Stimulated activated CD4-positive, alpha-beta T cell treated with anti-CD3 and anti-CD28 coated beads, Interleukin-15, amount 100 ng/mL, for 1 hour (primary cell): ENCODE data around the gene CPEB2.
A peak's percentile ranks its signal among the peaks of the same experiment; 100 is the strongest.

ENCODE experiments used
- DNase-seq, 2 donors: peaks; one replicate each; pipeline ENCODE4 v3.0.0-alpha.2; 2020; ENCODE audit warnings: low read depth in 1 of 2, low spot score in 1 of 2

CPEB2 gene

GRCh38 chr4:15001869-15002658 is at the start of gene CPEB2:
CPEB2 (plus strand) TSS chr4:15002481; CDS start chr4:15002674, 193 bp downstream.
- peak; percentile 84 to 86 for DNase-seq

DNA sequence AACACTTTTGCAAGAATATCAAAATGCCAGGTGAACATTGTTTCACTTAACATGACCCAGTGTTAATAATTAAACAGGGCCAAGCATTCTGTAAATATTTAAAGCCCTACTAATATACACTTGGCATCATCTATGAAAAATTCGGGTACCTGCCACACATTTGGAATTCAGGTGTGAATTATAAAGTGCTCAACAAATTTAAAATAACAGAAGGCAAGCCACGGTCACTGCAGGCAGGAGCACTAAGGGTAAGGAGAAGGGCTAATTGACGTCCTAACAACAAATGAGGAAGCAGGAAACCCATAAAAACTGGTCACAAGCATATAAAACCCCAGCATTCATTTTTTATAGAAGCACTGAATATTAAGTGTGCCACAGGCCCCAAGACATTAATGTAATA is 43.8 kb upstream of the CPEB2 start:
- no peak for DNase-seq

DNA sequence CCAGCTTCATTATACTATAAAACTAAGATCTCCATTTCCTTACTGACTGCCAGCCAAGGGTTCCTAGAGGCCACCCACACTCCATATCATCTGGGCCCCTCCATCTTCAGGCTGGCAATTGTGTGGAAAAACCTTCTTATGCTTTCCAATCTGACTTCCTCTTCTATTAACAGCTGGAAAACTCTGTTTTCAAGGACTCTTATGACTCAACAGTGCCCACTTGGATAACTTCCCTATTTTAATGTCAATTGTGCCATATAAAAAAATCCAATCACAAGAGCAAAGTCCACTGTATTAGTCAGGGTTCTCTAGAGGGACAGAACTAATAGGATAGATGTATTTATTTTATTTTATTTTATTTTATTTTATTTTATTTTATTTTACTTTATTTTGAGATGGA is 41.0 kb upstream of the CPEB2 start:
- DNase-seq = no peak

GRCh38 chr4:14965071-14965470 is 37.2 kb upstream of the CPEB2 start:
- DNase-seq = no peak

DNA sequence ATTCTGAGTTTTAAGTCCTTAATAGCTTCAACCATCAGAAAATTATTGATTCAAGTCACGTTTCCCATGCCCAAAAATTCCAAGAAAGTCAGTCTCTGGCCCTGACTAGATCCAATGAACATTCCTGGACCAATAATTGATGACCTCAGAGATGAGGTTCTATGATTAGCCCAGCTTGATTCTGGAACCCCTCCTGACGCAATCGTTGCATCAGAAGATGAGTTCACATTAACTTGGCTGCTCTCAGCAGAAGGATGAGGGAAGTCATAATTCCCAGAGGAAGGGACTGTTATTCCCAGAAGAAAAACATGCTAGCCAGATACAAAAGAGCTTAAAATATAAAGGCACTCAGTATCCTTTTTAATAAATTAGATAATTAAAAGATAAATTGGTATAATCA is 34.3 kb upstream of the CPEB2 start:
- DNase-seq = no peak

GRCh38 chr4:14977830-14978229 is 24.5 kb upstream of the CPEB2 start:
- no peak for DNase-seq

DNA sequence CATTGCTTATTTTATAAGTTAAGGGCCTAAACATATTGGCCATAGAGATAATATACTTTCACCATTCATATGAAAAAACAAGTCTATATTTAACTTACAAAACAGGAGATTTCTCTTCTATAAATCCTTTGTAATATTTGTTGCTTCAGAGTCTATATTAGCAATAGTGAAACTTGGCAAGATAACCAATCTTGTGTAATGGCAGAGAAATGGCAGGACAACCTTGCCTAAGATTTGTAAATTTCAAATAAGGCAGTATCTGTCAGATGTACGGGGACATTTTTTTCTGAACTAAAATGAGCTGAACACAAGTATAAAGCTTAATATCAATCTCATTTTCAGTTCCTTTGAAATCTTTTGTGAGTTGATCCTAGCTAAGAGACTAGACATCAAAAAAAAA is 17.8 kb upstream of the CPEB2 start:
- DNase-seq = no peak

- DNase-seq = no peak
Measured at GRCh38 chr4:14985161-14985560, 17.1 kb upstream of the CPEB2 start.

DNA sequence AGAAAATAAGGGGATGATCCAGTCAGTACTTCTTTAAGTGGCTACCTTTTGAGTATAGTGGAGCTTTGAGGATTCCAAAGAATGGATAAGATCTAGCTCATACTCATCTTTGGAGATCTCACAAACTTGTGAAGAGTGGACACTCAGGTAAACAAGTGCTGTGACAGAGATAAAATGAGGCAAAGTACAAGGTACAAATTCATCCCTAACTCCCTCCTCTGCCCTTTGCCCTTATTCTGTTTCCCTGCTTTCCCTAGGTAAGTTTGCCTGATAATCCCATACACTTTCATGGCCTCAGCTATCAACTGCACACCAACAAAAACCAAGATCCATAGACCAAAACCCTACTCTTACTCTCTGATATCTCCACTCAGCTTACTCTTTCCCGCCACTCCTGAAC is 16.4 kb upstream of the CPEB2 start:
- no peak for DNase-seq

- no peak for DNase-seq
Measured at GRCh38 chr4:14987054-14987453, 15.2 kb upstream of the CPEB2 start.

DNA sequence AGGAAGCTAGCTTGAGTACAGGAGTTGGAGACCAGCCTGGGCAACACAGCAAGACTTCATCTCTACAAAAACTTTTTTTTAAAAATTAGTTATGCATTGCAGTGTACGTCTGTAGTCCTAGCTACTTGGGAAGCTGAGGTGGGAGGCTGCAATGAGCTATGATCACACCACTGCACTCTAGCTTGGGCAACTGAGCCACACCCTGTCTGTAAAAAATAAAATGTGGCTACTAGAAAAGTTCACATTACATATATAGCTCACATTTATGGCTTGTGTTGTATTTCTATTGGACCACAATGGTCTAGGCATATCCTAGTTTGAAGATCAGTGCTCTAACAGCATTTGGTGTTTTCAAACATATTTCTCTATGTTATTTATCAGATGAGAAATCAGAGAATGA is 11.8 kb upstream of the CPEB2 start:
- no peak for DNase-seq

- DNase-seq = no peak
Measured at GRCh38 chr4:14994242-14994641, 8.0 kb upstream of the CPEB2 start.

GRCh38 chr4:15001248-15001868 is 923 bp upstream of the CPEB2 start:
- peak; percentile 6 to 17 for DNase-seq

DNA sequence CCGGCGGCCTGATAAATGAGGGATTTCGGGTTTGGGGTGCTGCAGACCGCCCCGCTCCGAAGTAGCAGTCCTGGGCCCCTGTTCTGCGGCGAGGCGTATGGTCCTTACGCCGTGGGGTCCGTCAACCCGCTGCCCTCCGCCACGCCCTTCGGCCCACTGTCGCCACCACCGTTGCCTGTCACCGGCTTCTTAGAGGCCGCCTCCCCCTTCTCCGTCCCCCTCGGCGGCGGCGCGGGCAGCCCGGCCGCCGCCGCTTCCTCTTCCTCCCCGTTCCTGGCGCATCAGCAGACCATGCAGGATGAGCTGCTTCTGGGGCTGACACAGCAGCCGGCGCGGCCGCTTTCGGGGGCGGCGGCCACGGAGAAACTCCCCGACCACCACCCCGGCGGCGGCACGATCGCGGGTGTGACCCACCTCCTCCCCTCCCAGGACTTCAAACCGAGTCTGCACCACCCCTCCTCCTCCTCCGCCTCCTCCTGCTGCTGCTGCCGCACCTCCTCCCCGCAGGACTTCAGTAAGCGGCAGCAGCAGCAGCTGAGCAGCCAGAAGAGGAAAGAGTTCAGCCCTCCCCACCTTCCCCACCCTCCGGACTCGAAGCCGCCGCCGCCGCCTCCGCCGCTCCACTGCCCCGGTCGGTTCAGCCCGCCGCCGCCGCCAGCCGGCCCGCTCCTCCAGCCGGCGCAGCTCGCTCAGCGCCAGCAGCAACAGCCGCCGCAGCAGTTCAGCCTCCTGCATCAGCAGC is 549 bp downstream of the CPEB2 start:
- DNase-seq = peak; percentile 54 to 66

DNA sequence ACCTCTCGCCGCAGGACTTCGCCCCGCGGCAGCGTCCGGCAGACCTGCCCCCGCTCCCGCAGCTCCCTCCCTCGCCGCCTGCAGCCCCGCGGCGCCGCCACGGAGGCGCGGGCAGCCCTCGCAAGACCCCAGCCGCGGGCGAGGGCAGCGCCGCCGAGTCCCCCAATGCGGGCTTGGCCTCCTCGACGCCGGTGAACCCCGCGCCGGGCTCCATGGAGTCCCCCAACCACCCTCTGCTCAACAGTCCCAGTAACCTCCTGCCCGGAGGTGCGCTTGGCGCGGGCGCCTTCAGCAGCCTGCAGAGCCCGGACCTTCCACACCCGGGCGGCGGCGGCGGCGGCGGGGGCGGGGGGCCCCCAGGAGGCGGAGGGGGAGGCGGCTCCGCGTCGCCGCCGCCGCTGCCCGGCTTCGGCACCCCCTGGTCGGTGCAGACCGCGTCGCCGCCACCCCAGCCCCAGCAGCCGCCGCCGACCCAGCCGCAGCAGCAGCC is 1.2 kb downstream of the CPEB2 start:
- peak; percentile 35 to 54 for DNase-seq

GRCh38 chr4:15003891-15004738 is 1.8 kb downstream of the CPEB2 start:
- peak; percentile 28 to 37 for DNase-seq

DNA sequence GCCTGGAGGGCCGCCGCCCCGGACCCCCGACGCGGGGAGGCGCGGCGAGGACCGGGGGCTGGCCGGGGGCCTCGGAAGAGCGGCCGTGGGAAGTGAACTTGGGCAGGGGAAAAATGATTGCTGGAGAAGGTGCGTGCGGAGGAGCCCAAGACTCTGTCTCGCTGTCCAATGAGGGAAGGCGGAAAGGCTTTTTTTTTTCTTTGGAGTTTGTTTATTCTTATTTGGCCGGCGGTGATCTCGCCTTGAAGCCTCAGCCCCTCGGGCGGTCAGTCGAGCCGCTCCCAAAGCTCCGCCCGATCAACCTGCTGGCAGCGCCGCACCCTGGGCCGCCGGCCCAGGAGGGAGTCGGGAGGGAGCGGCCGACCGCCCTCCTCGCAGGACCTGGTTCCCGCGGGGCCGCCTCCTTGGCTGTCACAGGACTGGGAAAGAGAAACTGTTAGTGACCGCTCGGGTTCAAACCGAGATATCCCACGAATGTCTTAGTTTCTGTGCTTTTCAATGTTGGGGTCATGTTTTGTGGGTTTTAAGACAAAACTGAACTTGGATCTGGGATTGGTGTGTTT is 2.5 kb downstream of the CPEB2 start:
- peak; percentile 9 to 12 for DNase-seq

- no peak for DNase-seq
Measured at GRCh38 chr4:15005474-15006115, 3.3 kb downstream of the CPEB2 start.

GRCh38 chr4:15006416-15007024 is 4.2 kb downstream of the CPEB2 start:
- no peak for DNase-seq

DNA sequence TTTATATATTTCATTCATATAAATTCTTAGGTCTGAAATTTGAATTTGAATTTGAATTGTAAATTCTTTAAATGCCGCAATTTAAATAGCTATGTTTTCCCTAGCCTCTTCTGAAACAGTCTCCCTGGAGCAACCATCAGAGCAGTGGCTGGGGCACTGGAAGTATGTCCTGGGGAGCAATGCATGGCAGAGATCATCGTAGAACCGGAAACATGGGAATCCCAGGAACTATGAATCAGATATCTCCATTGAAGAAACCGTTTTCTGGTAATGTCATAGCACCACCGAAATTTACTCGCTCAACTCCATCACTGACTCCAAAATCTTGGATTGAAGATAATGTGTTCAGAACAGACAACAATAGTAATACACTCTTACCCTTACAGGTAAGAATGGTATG is 4.9 kb downstream of the CPEB2 start:
- DNase-seq = no peak
